Esophagus muscularis mucosa (tissue), 3 donors: Measurements from ENCODE around the gene UBE3D.

Source experiments
- CTCF ChIP-seq, 3 experiments: fragments of 200-600 bp in 2 of 3; fragments of 450-650 bp in 1 of 3; sonication (generic) in 2 of 3; IDR thresholded peaks; one replicate each; pipeline ENCODE4 v1.5.1; 2017 to 2019; ENCODE audit warnings: antibody characterized with exemption in 3 of 3, mild to moderate bottlenecking in 2 of 3, moderate library complexity in 1 of 3
- POLR2A ChIP-seq: fragments of 450-650 bp; IDR thresholded peaks from one replicate; pipeline ENCODE4 v1.6.1; 2017; ENCODE audit warnings: antibody characterized with exemption, moderate library complexity, mild to moderate bottlenecking, low read depth
- POLR2AphosphoS5 ChIP-seq, 2 donors: sonication (generic); formaldehyde crosslinking; IDR thresholded peaks; one replicate each; pipeline ENCODE4 v1.6.1; 2017; ENCODE audit warnings: antibody characterized with exemption in 2 of 2

- no peak for TF ChIP-seq POLR2A
- TF ChIP-seq CTCF (IDR thresholded peaks at IDR 0.05): no peak
- TF ChIP-seq POLR2AphosphoS5 (IDR thresholded peaks at IDR 0.05): no peak
Measured at GRCh38 chr6:82906489-82906888, 159.2 kb downstream of the UBE3D start.
